BJ (cell line): ENCODE results near the gene NKAIN1. TPM values are rescaled to one million over a fixed set of nuclear protein-coding genes. Genes with fewer than 3 reads are reported as not detected.
"Not testable (repeated sequence)": the region's sequence is repeated elsewhere in the genome, so short reads cannot be mapped to it uniquely, and the experiment has no call there.

ENCODE experiments used
- CTCF ChIA-PET: fragments of 350-600 bp; formaldehyde crosslinking; extraction: SDS; loops from one replicate; lab custom pipeline; 2021; ENCODE audit warnings: antibody characterized with exemption, inconsistent platforms; lab: Yijun Ruan, JAX
- POLR2A ChIA-PET: fragments of 300-600 bp; sonication (Branson Sonifier 250); formaldehyde crosslinking; extraction: SDS; loops from one replicate; lab custom pipeline; 2021; ENCODE audit warnings: antibody characterized with exemption; lab: Charles Lee
- DNase-seq: peaks from one replicate; pipeline ENCODE4 v3.0.0-alpha.2; 2011; ENCODE audit warnings: low read depth
- H3K27me3 ChIP-seq: 2 replicates; pipeline ENCODE4 v1.6.0; 2011; ENCODE audit warnings: low read length; ENCODE audit not compliant: control insufficient read depth, insufficient read depth
- H3K36me3 ChIP-seq: 2 replicates; pipeline ENCODE4 v1.5.1; 2011; ENCODE audit warnings: low read length; ENCODE audit not compliant: control insufficient read depth, insufficient read depth
- H3K4me3 ChIP-seq: 2 replicates; pipeline ENCODE4 v1.5.1; 2011; ENCODE audit warnings: low read depth, mild to moderate bottlenecking, control low read depth, low read length
- polyA plus RNA-seq: library from polyadenylated mRNA; depleted of rRNA; stranded (reverse); fragments of >200 nt; gene quantifications from 2 replicates; pipeline ENCODE4 v1.2.3, GENCODE V29; 2011
- TF ChIP-seq, protein P1 (sequence below): IDR thresholded peaks from 2 replicates; pipeline ENCODE4 v1.5.1; 2011; ENCODE audit warnings: low read depth, mild to moderate bottlenecking, control low read depth, inconsistent platforms, low read length, moderate library complexity; ENCODE audit not compliant: insufficient read depth

Gene NKAIN1
- polyA plus RNA-seq, 1 experiment = 0.17 TPM

GRCh38 chr1:31266547-31266946 is 26.9 kb upstream of the NKAIN1 start:
- Histone ChIP-seq H3K27me3 (no peaks in the 10 kb centered on the region), H3K36me3 (peaks cover 4% of the 10 kb centered on the region), H3K4me3 (no peak overlapping the region)
- DNase-seq = no peak
- ChIA-PET CTCF (no interaction called here), POLR2A (no interaction called here)
- TF ChIP-seq, protein P1, sequence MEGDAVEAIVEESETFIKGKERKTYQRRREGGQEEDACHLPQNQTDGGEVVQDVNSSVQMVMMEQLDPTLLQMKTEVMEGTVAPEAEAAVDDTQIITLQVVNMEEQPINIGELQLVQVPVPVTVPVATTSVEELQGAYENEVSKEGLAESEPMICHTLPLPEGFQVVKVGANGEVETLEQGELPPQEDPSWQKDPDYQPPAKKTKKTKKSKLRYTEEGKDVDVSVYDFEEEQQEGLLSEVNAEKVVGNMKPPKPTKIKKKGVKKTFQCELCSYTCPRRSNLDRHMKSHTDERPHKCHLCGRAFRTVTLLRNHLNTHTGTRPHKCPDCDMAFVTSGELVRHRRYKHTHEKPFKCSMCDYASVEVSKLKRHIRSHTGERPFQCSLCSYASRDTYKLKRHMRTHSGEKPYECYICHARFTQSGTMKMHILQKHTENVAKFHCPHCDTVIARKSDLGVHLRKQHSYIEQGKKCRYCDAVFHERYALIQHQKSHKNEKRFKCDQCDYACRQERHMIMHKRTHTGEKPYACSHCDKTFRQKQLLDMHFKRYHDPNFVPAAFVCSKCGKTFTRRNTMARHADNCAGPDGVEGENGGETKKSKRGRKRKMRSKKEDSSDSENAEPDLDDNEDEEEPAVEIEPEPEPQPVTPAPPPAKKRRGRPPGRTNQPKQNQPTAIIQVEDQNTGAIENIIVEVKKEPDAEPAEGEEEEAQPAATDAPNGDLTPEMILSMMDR = no peak

- ChIA-PET POLR2A (no interaction called here), CTCF (interaction anchor here (1.2 to 2.0 kb wide), 2 partner anchors 32 to 81 kb away, joined by 4 to 6 read pairs; partner anchors contain the start of genes SNRNP40 and ZCCHC17)
- peaks cover 4% of the 10 kb centered on the region for H3K36me3 ChIP-seq
- TF ChIP-seq, protein P1 = no peak
- no peaks in the 10 kb centered on the region for H3K27me3 ChIP-seq
- no peak overlapping the region for H3K4me3 ChIP-seq
- DNase-seq = no peak
Observed at GRCh38 chr1:31264790-31265386, 25.2 kb upstream of the NKAIN1 start.

GRCh38 chr1:31263408-31263807 is 23.7 kb upstream of the NKAIN1 start:
- Histone ChIP-seq H3K36me3 (peaks cover 6% of the 10 kb centered on the region), H3K4me3 (no peak overlapping the region), H3K27me3 (no peaks in the 10 kb centered on the region)
- TF ChIP-seq, protein P1 = no peak
- no peak for DNase-seq
- ChIA-PET POLR2A (no interaction called here), CTCF (interaction anchor here (1.1 to 2.0 kb wide), 3 partner anchors 10 to 285 kb away, joined by 3 to 6 read pairs (median 4); no protein-coding TSS in a partner anchor)

- CTCF ChIA-PET = interaction anchor here (0.7 kb wide), 1 partner anchor 97 kb away, joined by 3 read pairs; no protein-coding TSS in a partner anchor
- DNase-seq, POLR2A ChIA-PET, H3K36me3 ChIP-seq, H3K4me3 ChIP-seq, H3K27me3 ChIP-seq: not testable (repeated sequence)
Observed at GRCh38 chr1:31262393-31262792, 22.7 kb upstream of the NKAIN1 start.

DNA sequence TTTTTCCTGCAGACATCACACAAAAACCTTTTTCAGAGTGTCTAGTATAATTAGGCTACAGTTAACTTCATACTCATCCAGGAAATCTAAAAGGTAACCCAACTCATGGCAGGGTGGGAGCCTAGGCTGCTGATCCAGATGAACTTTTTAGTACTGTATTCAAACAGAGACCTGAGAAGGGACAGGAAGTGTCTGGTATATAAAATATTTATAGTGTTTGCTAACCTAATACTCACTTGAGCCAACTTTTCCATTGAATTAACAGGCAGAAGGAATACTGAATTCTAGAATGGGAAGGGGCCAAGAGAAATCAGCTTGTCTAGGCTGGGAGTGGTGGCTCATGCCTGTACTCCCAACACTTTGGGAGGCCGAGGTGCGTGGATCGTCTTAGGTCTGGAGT is 22.2 kb upstream of the NKAIN1 start:
- DNase-seq = no peak
- H3K27me3 ChIP-seq = no peaks in the 10 kb centered on the region
- H3K36me3 ChIP-seq = peaks cover 6% of the 10 kb centered on the region
- POLR2A ChIA-PET = no interaction called here
- no peak overlapping the region for H3K4me3 ChIP-seq
- CTCF ChIA-PET = no interaction called here
- TF ChIP-seq, protein P1 = no peak

DNA sequence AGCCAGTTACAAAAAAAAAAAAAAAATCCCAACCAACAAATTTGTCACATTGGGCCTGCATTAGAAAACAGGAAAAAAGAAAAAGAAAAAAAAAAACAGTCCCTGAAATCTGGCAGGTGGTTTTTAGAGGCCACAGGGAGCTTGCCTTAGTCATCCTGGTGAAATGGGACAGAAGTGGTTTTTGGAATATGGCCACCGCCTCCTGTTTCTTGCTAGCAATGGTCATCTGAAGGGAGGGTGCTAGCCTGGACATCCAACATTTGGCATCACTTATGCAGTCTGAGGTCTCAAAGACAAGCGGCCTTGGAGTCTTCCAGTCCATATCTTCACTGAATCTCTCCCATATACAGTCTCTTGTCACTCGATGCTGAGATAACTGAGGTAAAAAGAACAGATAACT is 20.1 kb upstream of the NKAIN1 start:
- Histone ChIP-seq H3K27me3 (no peaks in the 10 kb centered on the region), H3K4me3 (no peak overlapping the region), H3K36me3 (peaks cover 4% of the 10 kb centered on the region)
- TF ChIP-seq, protein P1 = no peak
- ChIA-PET CTCF (no interaction called here), POLR2A (no interaction called here)
- no peak for DNase-seq
